Mesendoderm (in vitro differentiated cells): ENCODE results near the gene ARHGAP22.
A peak's percentile ranks its signal among the peaks of the same experiment; 100 is the strongest.

Source experiments
- DNase-seq: peaks from one replicate; pipeline ENCODE4 v3.0.0; 2013
- H2AK5ac ChIP-seq: 2 replicates; pipeline ENCODE4 v1.6.1; 2013; ENCODE audit warnings: low read length, inconsistent platforms
- H2BK120ac ChIP-seq: 2 replicates; pipeline ENCODE4 v1.6.1; 2013; ENCODE audit warnings: low read depth, mild to moderate bottlenecking, low read length, moderate library complexity, mixed read lengths
- H2BK15ac ChIP-seq: replicated peaks from 2 replicates; pipeline ENCODE4 v1.6.1; 2013; ENCODE audit warnings: low read depth, mild to moderate bottlenecking, moderate library complexity
- H2BK5ac ChIP-seq: 2 replicates; pipeline ENCODE4 v1.6.1; 2013; ENCODE audit warnings: low read length, inconsistent platforms
- H3K18ac ChIP-seq: 2 replicates; pipeline ENCODE4 v1.6.1; 2013; ENCODE audit warnings: mild to moderate bottlenecking, low read length, mixed read lengths
- H3K23ac ChIP-seq: one replicate; pipeline ENCODE4 v1.6.1; 2013; ENCODE audit warnings: low read length
- H3K27ac ChIP-seq: 2 replicates; pipeline ENCODE4 v1.5.1; 2013; ENCODE audit warnings: low read depth, mild to moderate bottlenecking, inconsistent platforms, low read length, moderate library complexity
- H3K27me3 ChIP-seq: 2 replicates; pipeline ENCODE4 v1.6.1; 2013; ENCODE audit warnings: low read length, control low read depth, mild to moderate bottlenecking, inconsistent platforms; ENCODE audit not compliant: insufficient read depth, poor library complexity
- H3K36me3 ChIP-seq: 2 replicates; pipeline ENCODE4 v1.6.1; 2013; ENCODE audit warnings: low read length, inconsistent platforms; ENCODE audit not compliant: control insufficient read depth, insufficient read depth
- H3K4ac ChIP-seq: one replicate; pipeline ENCODE4 v1.6.1; 2013; ENCODE audit warnings: low read depth, mild to moderate bottlenecking, low read length, moderate library complexity
- H3K4me1 ChIP-seq: 2 replicates; pipeline ENCODE4 v1.6.1; 2013; ENCODE audit warnings: low read depth, low read length, inconsistent platforms; ENCODE audit not compliant: control insufficient read depth
- H3K4me2 ChIP-seq: 2 replicates; pipeline ENCODE4 v1.6.1; 2013; ENCODE audit warnings: low read length
- H3K4me3 ChIP-seq: 2 replicates; pipeline ENCODE4 v1.5.1; 2013; ENCODE audit warnings: mild to moderate bottlenecking, low read length
- H3K56ac ChIP-seq: one replicate; pipeline ENCODE4 v1.6.1; 2013; ENCODE audit warnings: low read length
- H3K79me1 ChIP-seq: 2 replicates; pipeline ENCODE4 v1.6.1; 2013; ENCODE audit warnings: low read length, inconsistent platforms
- H3K79me2 ChIP-seq: 2 replicates; pipeline ENCODE4 v1.6.1; 2013; ENCODE audit warnings: mild to moderate bottlenecking, low read length; ENCODE audit not compliant: control insufficient read depth, insufficient read depth
- H3K9ac ChIP-seq: 2 replicates; pipeline ENCODE4 v1.6.1; 2013; ENCODE audit warnings: low read length, inconsistent platforms
- H4K5ac ChIP-seq: one replicate; pipeline ENCODE4 v1.6.1; 2013; ENCODE audit warnings: low read length
- H4K8ac ChIP-seq: one replicate; pipeline ENCODE4 v1.6.1; 2013; ENCODE audit warnings: low read depth, mild to moderate bottlenecking, control low read depth, low read length, moderate library complexity
- WGBS: extraction: QIAGEN DNeasy Blood & Tissue Kit; methylation state at CpG from one replicate; pipeline ENCODE4 v1.1.7; 2013; ENCODE audit warnings: low lambda C conversion rate, missing lambda C conversion rate; ENCODE audit not compliant: insufficient coverage; ENCODE audit errors: extremely low coverage; 5-methylcytosine and 5-hydroxymethylcytosine counted together

ARHGAP22 gene

DNA sequence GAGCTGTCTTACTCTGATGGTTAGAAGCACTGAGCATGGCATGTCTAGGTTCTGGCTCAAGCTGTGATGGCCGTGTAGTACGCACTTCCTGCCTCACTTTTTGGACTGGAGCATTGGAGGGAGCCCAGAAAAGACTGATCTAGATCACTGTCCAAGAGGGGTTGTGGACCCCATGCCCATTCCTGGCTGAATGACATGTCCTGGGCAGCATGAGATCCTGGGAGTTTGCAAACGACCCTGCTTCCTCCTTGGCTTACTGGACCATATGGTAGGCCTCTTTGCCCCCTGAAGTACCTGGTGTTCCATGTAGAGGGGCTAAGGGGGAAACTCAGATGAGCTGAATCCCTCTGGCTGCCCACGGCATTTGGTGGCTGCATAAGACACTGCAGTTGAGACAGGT lies 36.7 kb downstream of the ARHGAP22 start:
- no peak for DNase-seq
- H3K4me2 ChIP-seq = no peak overlapping the region
- H4K8ac ChIP-seq = no peak overlapping the region
- H3K27ac ChIP-seq = no peak overlapping the region
- H2BK15ac ChIP-seq = no peak overlapping the region
- no peak overlapping the region for H3K56ac ChIP-seq
- H3K18ac ChIP-seq = no peak overlapping the region
- no peaks in the 10 kb centered on the region for H3K36me3 ChIP-seq
- H3K23ac ChIP-seq = no peak overlapping the region
- H3K4me1 ChIP-seq = no peaks in the 10 kb centered on the region
- no peak overlapping the region for H3K4ac ChIP-seq
- WGBS = no CpG with 5 or more reads among the region's 4 CpGs
- no peaks in the 10 kb centered on the region for H3K79me1 ChIP-seq
- no peaks in the 10 kb centered on the region for H3K79me2 ChIP-seq
- H2AK5ac ChIP-seq = no peak overlapping the region
- no peak overlapping the region for H2BK5ac ChIP-seq
- no peak overlapping the region for H4K5ac ChIP-seq
- H3K9ac ChIP-seq = no peak overlapping the region
- no peak overlapping the region for H2BK120ac ChIP-seq
- no peaks in the 10 kb centered on the region for H3K27me3 ChIP-seq
- H3K4me3 ChIP-seq = no peak overlapping the region

DNA sequence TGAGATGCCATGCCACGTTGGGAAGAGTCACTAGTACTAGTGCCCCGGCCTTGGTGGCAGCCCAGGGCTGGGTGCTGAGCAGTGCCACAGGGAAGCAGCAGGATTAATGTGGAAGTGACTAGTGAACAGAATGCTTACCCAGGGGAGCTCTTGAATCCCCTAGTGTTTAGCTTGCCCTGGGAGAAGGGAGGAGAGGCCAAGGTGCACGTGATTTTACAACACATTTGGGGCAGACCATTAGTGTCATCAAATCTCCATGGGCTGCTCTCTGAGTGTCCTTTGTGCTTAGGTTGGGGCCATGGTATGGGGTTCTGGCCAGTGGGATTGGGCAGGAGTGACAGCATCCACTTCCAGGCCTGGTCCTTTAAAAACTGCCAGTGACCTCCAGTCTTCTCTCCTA lies 37.5 kb downstream of the ARHGAP22 start:
- Histone ChIP-seq H3K4me3 (no peak overlapping the region), H3K79me1 (no peaks in the 10 kb centered on the region), H3K23ac (no peak overlapping the region), H3K79me2 (no peaks in the 10 kb centered on the region), H2BK15ac (no peak overlapping the region), H3K4ac (no peak overlapping the region), H3K27ac (no peak overlapping the region), H4K5ac (no peak overlapping the region), H3K4me2 (no peak overlapping the region), H2AK5ac (no peak overlapping the region), H2BK5ac (no peak overlapping the region), H3K56ac (no peak overlapping the region), H3K18ac (no peak overlapping the region), H3K36me3 (no peaks in the 10 kb centered on the region), H4K8ac (no peak overlapping the region), H3K4me1 (no peaks in the 10 kb centered on the region), H3K27me3 (no peaks in the 10 kb centered on the region), H3K9ac (no peak overlapping the region), H2BK120ac (no peak overlapping the region)
- DNase-seq = no peak
- no CpG with 5 or more reads among the region's 3 CpGs for WGBS

DNA sequence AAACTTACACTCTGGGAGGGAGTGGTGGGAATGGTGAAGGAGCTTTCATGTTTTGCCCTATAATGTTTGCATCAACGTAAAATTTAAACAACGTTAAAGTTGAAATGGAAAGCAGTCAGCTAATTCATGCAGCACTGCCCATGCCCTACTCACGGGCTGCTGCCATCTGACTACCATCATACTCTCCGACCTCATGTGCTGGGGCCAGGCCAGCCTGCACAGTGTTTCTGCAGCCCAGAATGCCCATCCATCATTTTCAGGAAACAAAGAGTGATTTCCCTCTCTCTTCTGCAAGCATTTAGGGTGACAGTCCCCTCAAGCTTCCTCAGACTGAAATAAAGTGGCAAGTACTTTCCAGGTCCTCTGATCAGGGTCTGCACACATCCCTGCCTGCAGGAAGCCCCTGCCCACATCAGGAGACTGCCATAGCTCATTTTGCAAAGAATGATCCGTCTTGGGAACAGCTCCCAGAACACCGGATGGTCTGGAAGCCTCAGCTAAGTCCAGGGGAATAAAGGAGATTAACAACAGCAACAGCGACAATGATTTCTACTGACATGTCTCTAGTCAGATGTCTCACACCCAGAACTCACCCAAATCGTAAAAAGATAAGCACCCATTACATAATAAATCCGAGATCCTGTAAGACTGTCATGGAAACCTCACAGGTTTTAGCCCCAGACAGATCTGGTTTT lies 40.3 kb downstream of the ARHGAP22 start:
- H2BK5ac ChIP-seq = no peak overlapping the region
- no peaks in the 10 kb centered on the region for H3K79me2 ChIP-seq

DNA sequence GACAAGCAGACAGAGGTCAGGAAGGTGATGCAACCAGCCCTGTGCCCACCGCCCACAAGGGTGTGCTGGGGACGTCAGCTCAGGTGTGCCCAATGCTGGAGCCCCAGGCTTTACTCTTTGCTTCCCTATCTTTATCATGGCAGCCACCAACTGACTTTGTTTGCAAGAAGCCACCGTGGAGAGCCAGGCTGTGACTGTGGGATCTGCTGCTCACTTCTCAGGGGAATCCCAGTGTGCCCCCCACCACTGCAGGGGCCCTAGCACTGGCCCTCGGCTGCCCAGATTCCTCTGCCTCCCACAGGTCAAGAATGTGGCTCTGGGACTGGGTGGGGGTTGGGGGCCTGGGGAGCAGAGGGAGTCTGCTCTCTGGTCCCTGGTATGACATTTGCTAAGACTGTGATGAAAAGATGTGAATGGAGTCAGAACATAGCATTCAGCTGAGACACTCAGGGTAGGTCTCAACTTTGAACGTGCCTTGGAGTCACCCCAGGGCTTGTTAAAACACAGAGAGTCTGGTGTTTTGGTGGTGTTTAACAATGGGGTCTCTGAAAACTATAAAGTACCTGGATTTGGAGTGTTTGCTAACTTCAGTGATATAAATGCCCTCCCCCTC lies 47.3 kb downstream of the ARHGAP22 start:
- Histone ChIP-seq H3K79me1 (no peaks in the 10 kb centered on the region), H3K23ac (no peak overlapping the region), H3K4ac (no peak overlapping the region), H3K4me1 (no peaks in the 10 kb centered on the region), H2AK5ac (no peak overlapping the region), H3K4me2 (no peak overlapping the region), H3K27ac (no peak overlapping the region), H2BK120ac (no peak overlapping the region), H4K8ac (no peak overlapping the region), H3K9ac (no peak overlapping the region), H3K56ac (no peak overlapping the region), H4K5ac (no peak overlapping the region), H3K18ac (no peak overlapping the region), H2BK15ac (no peak overlapping the region), H2BK5ac (no peak overlapping the region), H3K27me3 (no peaks in the 10 kb centered on the region), H3K36me3 (no peaks in the 10 kb centered on the region), H3K79me2 (no peaks in the 10 kb centered on the region), H3K4me3 (no peak overlapping the region)
- WGBS = no CpG with 5 or more reads among the region's 5 CpGs
- no peak for DNase-seq

More for the DNA sequence above, 40.3 kb downstream of the ARHGAP22 start:
- Histone ChIP-seq H2AK5ac (no peak overlapping the region), H3K27me3 (no peaks in the 10 kb centered on the region), H3K79me1 (no peaks in the 10 kb centered on the region), H3K4me3 (no peak overlapping the region), H3K36me3 (no peaks in the 10 kb centered on the region), H4K8ac (no peak overlapping the region), H3K4me1 (no peaks in the 10 kb centered on the region), H4K5ac (no peak overlapping the region), H3K4me2 (no peak overlapping the region), H3K4ac (no peak overlapping the region), H3K23ac (peak overlapping the region; percentile 20), H2BK120ac (no peak overlapping the region), H3K9ac (no peak overlapping the region), H3K18ac (no peak overlapping the region), H2BK15ac (no peak overlapping the region), H3K56ac (no peak overlapping the region), H3K27ac (no peak overlapping the region)
- WGBS = no CpG with 5 or more reads among the region's 9 CpGs
- DNase-seq = no peak

DNA sequence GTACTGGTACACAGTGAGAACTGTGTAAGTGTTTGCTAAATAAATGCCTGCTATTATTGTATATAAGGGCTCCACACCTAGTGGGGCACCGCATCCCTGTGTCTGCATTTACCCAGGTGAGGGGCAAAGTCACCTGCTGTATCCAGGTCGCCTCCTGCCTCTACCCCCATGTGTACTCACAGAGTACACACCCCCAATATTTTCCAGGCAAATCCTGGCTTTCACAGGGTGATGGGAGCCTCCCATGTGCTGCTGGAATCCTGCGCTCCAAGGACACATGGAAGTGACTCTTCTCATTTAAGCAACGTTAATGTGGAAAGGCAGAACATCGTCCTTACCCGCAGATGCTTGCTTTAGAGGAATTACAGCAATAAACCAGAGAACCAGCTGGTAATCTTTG lies 48.2 kb downstream of the ARHGAP22 start:
- Histone ChIP-seq H3K9ac (no peak overlapping the region), H3K27me3 (no peaks in the 10 kb centered on the region), H2BK15ac (no peak overlapping the region), H2BK120ac (no peak overlapping the region), H3K4me2 (no peak overlapping the region), H2AK5ac (no peak overlapping the region), H3K18ac (no peak overlapping the region), H3K4ac (no peak overlapping the region), H3K56ac (no peak overlapping the region), H3K79me2 (no peaks in the 10 kb centered on the region), H3K79me1 (no peaks in the 10 kb centered on the region), H3K36me3 (no peaks in the 10 kb centered on the region), H4K5ac (no peak overlapping the region), H3K4me3 (no peak overlapping the region), H3K27ac (no peak overlapping the region), H3K23ac (no peak overlapping the region), H2BK5ac (no peak overlapping the region), H4K8ac (no peak overlapping the region), H3K4me1 (no peaks in the 10 kb centered on the region)
- no CpG with 5 or more reads among the region's 6 CpGs for WGBS
- no peak for DNase-seq

DNA sequence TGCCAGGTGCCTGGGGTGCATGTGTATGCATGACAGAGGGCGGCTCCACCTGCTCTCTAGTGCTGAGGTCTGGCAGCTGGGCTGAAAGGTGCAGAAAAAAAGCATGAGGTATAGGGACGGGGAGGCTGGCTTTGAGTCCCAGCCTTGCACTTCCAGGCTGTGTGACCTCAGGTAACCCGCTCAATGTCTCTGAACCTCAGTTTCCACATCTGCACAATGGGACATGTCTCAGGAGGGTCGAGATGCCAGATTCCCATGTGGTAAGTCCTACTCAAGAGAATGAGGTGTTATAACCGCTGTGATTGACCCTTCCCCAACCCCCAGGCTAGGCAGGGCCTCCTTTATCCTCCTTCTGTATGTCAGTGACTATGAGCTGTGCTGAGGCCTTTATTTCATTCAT lies 48.8 kb downstream of the ARHGAP22 start:
- no peak overlapping the region for H3K4ac ChIP-seq
- no peak overlapping the region for H2BK15ac ChIP-seq
- no peak overlapping the region for H2AK5ac ChIP-seq
- no peak overlapping the region for H3K27ac ChIP-seq
- H3K9ac ChIP-seq = no peak overlapping the region
- H3K23ac ChIP-seq = no peak overlapping the region
- no peak overlapping the region for H3K56ac ChIP-seq
- no peaks in the 10 kb centered on the region for H3K79me2 ChIP-seq
- H4K8ac ChIP-seq = no peak overlapping the region
- DNase-seq = no peak
- H2BK120ac ChIP-seq = no peak overlapping the region
- H3K4me3 ChIP-seq = no peak overlapping the region
- H2BK5ac ChIP-seq = no peak overlapping the region
- no peak overlapping the region for H3K4me2 ChIP-seq
- no peaks in the 10 kb centered on the region for H3K79me1 ChIP-seq
- no CpG with 5 or more reads among the region's 5 CpGs for WGBS
- no peaks in the 10 kb centered on the region for H3K27me3 ChIP-seq
- no peaks in the 10 kb centered on the region for H3K4me1 ChIP-seq
- H4K5ac ChIP-seq = no peak overlapping the region
- H3K36me3 ChIP-seq = no peaks in the 10 kb centered on the region
- H3K18ac ChIP-seq = no peak overlapping the region
